Keratinocyte (primary cell): Measurements from ENCODE around the gene ARRDC1.

Experiments used
- EZH2 ChIP-seq: IDR thresholded peaks from one replicate; pipeline ENCODE4 v1.6.1; 2012; ENCODE audit warnings: inconsistent platforms, mild to moderate bottlenecking, low read length, moderate library complexity
- TF ChIP-seq, protein P1 (sequence below), 3 experiments: IDR thresholded peaks in 1 of 3; conservative IDR thresholded peaks in 1 of 3; optimal IDR thresholded peaks in 1 of 3; 2 replicates in 2 of 3; 3 replicates in 1 of 3; pipeline versions ENCODE3 to v1.5.1; 2011; ENCODE audit warnings: low read length in 3 of 3, mild to moderate bottlenecking in 3 of 3, moderate library complexity in 2 of 3, control low read depth in 1 of 3, inconsistent platforms in 1 of 3; ENCODE audit not compliant: insufficient read depth in 2 of 3; ENCODE audit errors: extremely low read depth in 1 of 3

DNA sequence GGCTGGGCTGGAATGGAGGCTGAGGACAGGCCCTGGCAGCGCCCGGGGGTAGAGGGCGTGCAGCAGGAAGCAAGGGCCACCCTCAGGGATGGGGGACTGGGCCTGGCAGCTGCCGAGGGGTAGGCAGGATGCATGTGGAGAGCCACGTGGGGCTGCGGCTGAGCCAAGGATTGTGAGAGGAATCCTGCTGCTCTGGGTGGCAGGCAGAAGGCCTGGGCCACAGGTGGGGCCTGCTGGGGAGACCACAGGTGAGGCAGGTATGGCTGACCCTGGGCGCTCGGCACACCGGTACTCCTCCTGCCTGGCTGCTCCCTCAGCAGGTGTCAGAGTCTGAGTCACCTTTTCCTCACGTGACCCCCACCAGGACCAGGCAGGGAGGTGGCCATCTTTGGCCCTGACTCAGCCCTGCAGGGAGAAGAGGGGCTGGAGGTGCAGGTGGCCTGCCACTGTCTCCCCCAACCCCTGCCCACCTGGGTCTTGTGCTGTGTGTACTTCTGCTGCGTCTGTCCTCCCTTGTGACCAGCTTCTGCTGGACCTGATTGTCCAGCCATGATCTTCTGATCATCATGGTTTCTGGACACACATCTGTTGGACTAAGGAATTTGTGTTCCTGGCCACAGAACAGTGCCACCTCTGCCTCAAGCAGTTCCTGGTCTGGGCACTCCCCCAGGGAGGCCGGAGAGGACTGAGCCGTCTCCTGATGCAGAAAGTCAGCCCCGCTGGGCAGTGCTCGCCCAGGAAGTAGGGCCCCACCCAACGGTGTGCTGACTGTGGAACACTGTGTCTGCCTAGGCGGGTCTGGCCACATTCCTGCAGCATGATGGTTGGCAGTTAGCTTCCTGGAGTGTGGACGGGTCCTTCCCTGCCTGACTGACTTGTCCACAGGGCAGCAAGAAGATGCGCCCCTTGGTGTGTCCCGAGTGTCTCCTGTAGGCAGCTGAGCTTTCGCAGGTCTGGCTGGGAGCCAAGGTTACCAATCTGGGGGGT lies 6.4 kb downstream of the ARRDC1 start:
- TF ChIP-seq, protein P1, sequence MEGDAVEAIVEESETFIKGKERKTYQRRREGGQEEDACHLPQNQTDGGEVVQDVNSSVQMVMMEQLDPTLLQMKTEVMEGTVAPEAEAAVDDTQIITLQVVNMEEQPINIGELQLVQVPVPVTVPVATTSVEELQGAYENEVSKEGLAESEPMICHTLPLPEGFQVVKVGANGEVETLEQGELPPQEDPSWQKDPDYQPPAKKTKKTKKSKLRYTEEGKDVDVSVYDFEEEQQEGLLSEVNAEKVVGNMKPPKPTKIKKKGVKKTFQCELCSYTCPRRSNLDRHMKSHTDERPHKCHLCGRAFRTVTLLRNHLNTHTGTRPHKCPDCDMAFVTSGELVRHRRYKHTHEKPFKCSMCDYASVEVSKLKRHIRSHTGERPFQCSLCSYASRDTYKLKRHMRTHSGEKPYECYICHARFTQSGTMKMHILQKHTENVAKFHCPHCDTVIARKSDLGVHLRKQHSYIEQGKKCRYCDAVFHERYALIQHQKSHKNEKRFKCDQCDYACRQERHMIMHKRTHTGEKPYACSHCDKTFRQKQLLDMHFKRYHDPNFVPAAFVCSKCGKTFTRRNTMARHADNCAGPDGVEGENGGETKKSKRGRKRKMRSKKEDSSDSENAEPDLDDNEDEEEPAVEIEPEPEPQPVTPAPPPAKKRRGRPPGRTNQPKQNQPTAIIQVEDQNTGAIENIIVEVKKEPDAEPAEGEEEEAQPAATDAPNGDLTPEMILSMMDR (optimal IDR thresholded peaks at IDR 0.05 in 1 of 3, IDR thresholded peaks at IDR 0.05 in 1 of 3, conservative IDR thresholded peaks at IDR 0.05 in 1 of 3; ENCODE audit: extremely low read depth in 1 of 3, insufficient read depth in 2 of 3, low read length in 3 of 3) = no peak
- no peak for TF ChIP-seq EZH2
